ENCODE results near the gene MRPL23.

GRCh38 chr11:1923201-1923956 lies 23.8 kb upstream of the MRPL23 start:
- TF ChIP-seq, protein P1, sequence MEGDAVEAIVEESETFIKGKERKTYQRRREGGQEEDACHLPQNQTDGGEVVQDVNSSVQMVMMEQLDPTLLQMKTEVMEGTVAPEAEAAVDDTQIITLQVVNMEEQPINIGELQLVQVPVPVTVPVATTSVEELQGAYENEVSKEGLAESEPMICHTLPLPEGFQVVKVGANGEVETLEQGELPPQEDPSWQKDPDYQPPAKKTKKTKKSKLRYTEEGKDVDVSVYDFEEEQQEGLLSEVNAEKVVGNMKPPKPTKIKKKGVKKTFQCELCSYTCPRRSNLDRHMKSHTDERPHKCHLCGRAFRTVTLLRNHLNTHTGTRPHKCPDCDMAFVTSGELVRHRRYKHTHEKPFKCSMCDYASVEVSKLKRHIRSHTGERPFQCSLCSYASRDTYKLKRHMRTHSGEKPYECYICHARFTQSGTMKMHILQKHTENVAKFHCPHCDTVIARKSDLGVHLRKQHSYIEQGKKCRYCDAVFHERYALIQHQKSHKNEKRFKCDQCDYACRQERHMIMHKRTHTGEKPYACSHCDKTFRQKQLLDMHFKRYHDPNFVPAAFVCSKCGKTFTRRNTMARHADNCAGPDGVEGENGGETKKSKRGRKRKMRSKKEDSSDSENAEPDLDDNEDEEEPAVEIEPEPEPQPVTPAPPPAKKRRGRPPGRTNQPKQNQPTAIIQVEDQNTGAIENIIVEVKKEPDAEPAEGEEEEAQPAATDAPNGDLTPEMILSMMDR (IDR thresholded peaks at IDR 0.05; ENCODE audit: extremely low read depth in 1 of 2, insufficient read depth in 1 of 2, low read depth in 1 of 2, low read length in 2 of 2): no peak
- TF ChIP-seq EZH2 (IDR thresholded peaks at IDR 0.05; ENCODE audit: borderline replicate concordance, low read depth, low read length, severe bottlenecking): no peak
- no peak for TF ChIP-seq POLR2A (IDR thresholded peaks at IDR 0.05; ENCODE audit: low read depth, low read length)
- TF ChIP-seq POLR2AphosphoS5 (IDR thresholded peaks at IDR 0.05; ENCODE audit: insufficient read depth, low read depth, low read length): no peak
- TF ChIP-seq MAX (IDR thresholded peaks at IDR 0.05; ENCODE audit: insufficient read depth, insufficient read length): no peak
- TF ChIP-seq MYC (IDR thresholded peaks at IDR 0.05; ENCODE audit: low read depth, low read length): no peak
